Adrenal gland (tissue), 5 donors: ENCODE data around the gene FBXL20.

Source experiments
- POLR2A ChIP-seq, 2 donors: fragments of 450-650 bp; IDR thresholded peaks; one replicate each; pipeline ENCODE4 v1.6.1; 2017; ENCODE audit warnings: antibody characterized with exemption in 2 of 2, mild to moderate bottlenecking in 2 of 2, moderate library complexity in 1 of 2
- TF ChIP-seq, protein P1 (sequence below), 6 experiments: fragments of 450-650 bp in 4 of 6; fragments of 200-600 bp in 2 of 6; sonication (generic) in 1 of 6; IDR thresholded peaks; 1 replicate in 5 of 6; 2 replicates in 1 of 6; pipeline versions ENCODE4 v1.5.1 to v1.8.0; 2016 to 2021; ENCODE audit warnings: antibody characterized with exemption in 6 of 6, mild to moderate bottlenecking in 2 of 6, moderate library complexity in 1 of 6
- donor health status: DM: no; HTN: no; CAD: no.

GRCh38 chr17:39238311-39238972, 163.0 kb downstream of the FBXL20 start:
- TF ChIP-seq, protein P1, sequence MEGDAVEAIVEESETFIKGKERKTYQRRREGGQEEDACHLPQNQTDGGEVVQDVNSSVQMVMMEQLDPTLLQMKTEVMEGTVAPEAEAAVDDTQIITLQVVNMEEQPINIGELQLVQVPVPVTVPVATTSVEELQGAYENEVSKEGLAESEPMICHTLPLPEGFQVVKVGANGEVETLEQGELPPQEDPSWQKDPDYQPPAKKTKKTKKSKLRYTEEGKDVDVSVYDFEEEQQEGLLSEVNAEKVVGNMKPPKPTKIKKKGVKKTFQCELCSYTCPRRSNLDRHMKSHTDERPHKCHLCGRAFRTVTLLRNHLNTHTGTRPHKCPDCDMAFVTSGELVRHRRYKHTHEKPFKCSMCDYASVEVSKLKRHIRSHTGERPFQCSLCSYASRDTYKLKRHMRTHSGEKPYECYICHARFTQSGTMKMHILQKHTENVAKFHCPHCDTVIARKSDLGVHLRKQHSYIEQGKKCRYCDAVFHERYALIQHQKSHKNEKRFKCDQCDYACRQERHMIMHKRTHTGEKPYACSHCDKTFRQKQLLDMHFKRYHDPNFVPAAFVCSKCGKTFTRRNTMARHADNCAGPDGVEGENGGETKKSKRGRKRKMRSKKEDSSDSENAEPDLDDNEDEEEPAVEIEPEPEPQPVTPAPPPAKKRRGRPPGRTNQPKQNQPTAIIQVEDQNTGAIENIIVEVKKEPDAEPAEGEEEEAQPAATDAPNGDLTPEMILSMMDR (IDR thresholded peaks at IDR 0.05): no peak
- peak in 1 of 2 donors; percentile 35 for TF ChIP-seq POLR2A (IDR thresholded peaks at IDR 0.05)
